NK-92 (cell line): ENCODE data around the gene UBTD1.
"Not testable (repeated sequence)": the region's sequence is repeated elsewhere in the genome, so short reads cannot be mapped to it uniquely, and the experiment has no call there.

Experiments
- DNase-seq: peaks from one replicate; lab custom pipeline; 2025; ENCODE audit not compliant: unreplicated experiment; lab: John Stamatoyannopoulos, UW

Gene UBTD1

GRCh38 chr10:97561386-97562077 is 62.8 kb downstream of the UBTD1 start:
- not testable (repeated sequence) for DNase-seq

- not testable (repeated sequence) for DNase-seq
Measured at GRCh38 chr10:97562329-97562728, 63.6 kb downstream of the UBTD1 start.

- no peak for DNase-seq
Measured at GRCh38 chr10:97563337-97563736, 64.6 kb downstream of the UBTD1 start.

GRCh38 chr10:97564776-97565175 is 66.1 kb downstream of the UBTD1 start:
- no peak for DNase-seq

- DNase-seq, result no peak
Measured at GRCh38 chr10:97566336-97566996, 67.7 kb downstream of the UBTD1 start.

- no peak for DNase-seq
Measured at GRCh38 chr10:97567891-97568290, 69.2 kb downstream of the UBTD1 start.

GRCh38 chr10:97570146-97570788 is 71.5 kb downstream of the UBTD1 start:
- DNase-seq, result no peak

- DNase-seq, result no peak
Measured at GRCh38 chr10:97570789-97571471, 72.2 kb downstream of the UBTD1 start.

GRCh38 chr10:97571622-97572021 is 72.9 kb downstream of the UBTD1 start:
- DNase-seq, result no peak

GRCh38 chr10:97572214-97572989 is 73.7 kb downstream of the UBTD1 start, which contains the start of gene ANKRD2:
Gene ANKRD2, plus strand, starts transcription at chr10:97572779. Its CDS starts 10 bp downstream, at chr10:97572789.
- no peak for DNase-seq

GRCh38 chr10:97573021-97573420 is 74.3 kb downstream of the UBTD1 start:
- no peak for DNase-seq

- DNase-seq, result no peak
Measured at GRCh38 chr10:97573672-97574071, 74.9 kb downstream of the UBTD1 start.

GRCh38 chr10:97574374-97575126 is 75.8 kb downstream of the UBTD1 start:
- no peak for DNase-seq

- no peak for DNase-seq
Measured at GRCh38 chr10:97575127-97575668, 76.5 kb downstream of the UBTD1 start.

- DNase-seq, result not testable (repeated sequence)
Measured at GRCh38 chr10:97576487-97576886, 77.8 kb downstream of the UBTD1 start.

- DNase-seq, result no peak
Measured at GRCh38 chr10:97577701-97578100, 79.0 kb downstream of the UBTD1 start.

GRCh38 chr10:97578171-97578844 is 79.6 kb downstream of the UBTD1 start:
- DNase-seq, result no peak

GRCh38 chr10:97580421-97581367 is 82.0 kb downstream of the UBTD1 start:
- no peak for DNase-seq
